DOHH2 (cell line): Measurements from ENCODE around the gene ARHGEF33.

ENCODE experiments used
- H3F3A ChIP-seq: fragments of 200-600 bp; sonication (generic), shearing (Covaris generic); 2 replicates; pipeline ENCODE4 v1.6.0; 2016; ENCODE audit warnings: antibody characterized with exemption, mild to moderate bottlenecking; ENCODE audit not compliant: control insufficient read depth, insufficient read depth
- H3K27ac ChIP-seq: fragments of 200-600 bp; sonication (generic); 2 replicates; pipeline ENCODE4 v1.5.1; 2014; ENCODE audit warnings: low read depth, mild to moderate bottlenecking, low read length, moderate library complexity
- H3K27me3 ChIP-seq: fragments of 200-600 bp; sonication (generic); 2 replicates; pipeline ENCODE4 v1.6.1; 2014; ENCODE audit warnings: mild to moderate bottlenecking, low read length, mixed read lengths; ENCODE audit not compliant: control insufficient read depth
- H3K36me3 ChIP-seq: fragments of 200-600 bp; sonication (generic); 2 replicates; pipeline ENCODE4 v1.6.1; 2014; ENCODE audit warnings: mild to moderate bottlenecking, low read length, moderate library complexity, mixed read lengths; ENCODE audit not compliant: control insufficient read depth
- H3K4me1 ChIP-seq: fragments of 200-600 bp; sonication (generic); 2 replicates; pipeline ENCODE4 v1.6.1; 2014; ENCODE audit warnings: mild to moderate bottlenecking, low read length, mixed read lengths; ENCODE audit not compliant: control insufficient read depth
- H3K4me2 ChIP-seq: fragments of 200-600 bp; sonication (generic); 2 replicates; pipeline ENCODE4 v1.6.0; 2014; ENCODE audit warnings: mild to moderate bottlenecking, low read length, moderate library complexity
- H3K4me3 ChIP-seq: fragments of 200-600 bp; sonication (generic); 2 replicates; pipeline ENCODE4 v1.5.1; 2014; ENCODE audit warnings: mild to moderate bottlenecking, low read length, mixed read lengths
- H3K79me2 ChIP-seq: fragments of 200-600 bp; sonication (generic); 2 replicates; pipeline ENCODE4 v1.6.1; 2014; ENCODE audit warnings: mild to moderate bottlenecking, low read length, mixed read lengths; ENCODE audit not compliant: control insufficient read depth
- H3K9me2 ChIP-seq: fragments of 200-600 bp; sonication (generic); replicated peaks from 2 replicates; pipeline ENCODE4 v1.6.1; 2014; ENCODE audit warnings: mild to moderate bottlenecking, low read length, mixed read lengths; ENCODE audit not compliant: control insufficient read depth
- H3K9me3 ChIP-seq: fragments of 200-600 bp; sonication (generic); 2 replicates; pipeline ENCODE4 v1.6.1; 2014; ENCODE audit warnings: antibody characterized with exemption, low read length, mixed read lengths; ENCODE audit not compliant: control insufficient read depth, insufficient read depth
- H4K20me1 ChIP-seq: fragments of 200-600 bp; sonication (generic); 2 replicates; pipeline ENCODE4 v1.6.0; 2014; ENCODE audit warnings: low read depth, mild to moderate bottlenecking, antibody characterized with exemption, low read length, moderate library complexity; ENCODE audit not compliant: control insufficient read depth, insufficient read depth
- CTCF ChIP-seq: fragments of 200-600 bp; sonication (generic); IDR thresholded peaks from one replicate; pipeline ENCODE4 v1.5.1; 2014; ENCODE audit warnings: antibody characterized with exemption, mild to moderate bottlenecking, low read depth, low read length; ENCODE audit not compliant: poor library complexity, severe bottlenecking
- EZH2phosphoT487 ChIP-seq: fragments of 200-600 bp; sonication (generic); IDR thresholded peaks from 2 replicates; pipeline ENCODE4 v1.6.1; 2017; ENCODE audit warnings: borderline replicate concordance, mild to moderate bottlenecking, antibody characterized with exemption, low read length, moderate library complexity, mixed read lengths

ARHGEF33 gene

DNA sequence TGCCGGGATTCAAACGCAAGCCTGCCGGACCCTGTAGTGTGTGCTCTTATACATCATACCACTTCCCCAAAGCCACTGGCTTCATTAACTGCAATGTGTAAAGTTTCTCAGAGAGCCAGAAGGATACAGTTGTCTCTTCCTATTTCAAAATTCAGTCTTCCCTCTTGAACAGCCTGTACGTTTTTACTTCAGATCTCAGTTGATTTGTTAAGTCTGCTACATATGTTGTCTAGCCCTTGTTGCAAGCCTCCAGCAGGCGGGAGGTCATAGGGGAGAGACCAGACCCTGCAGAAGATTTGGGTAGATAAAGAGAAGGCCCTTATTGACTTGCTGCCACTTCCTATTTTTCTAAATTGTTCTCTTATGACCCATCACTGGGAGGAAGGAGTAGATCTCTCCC is 56.2 kb downstream of the ARHGEF33 start:
- Histone ChIP-seq H3F3A (no peaks in the 10 kb centered on the region), H4K20me1 (no peaks in the 10 kb centered on the region), H3K4me2 (no peak overlapping the region), H3K4me1 (no peaks in the 10 kb centered on the region), H3K36me3 (no peaks in the 10 kb centered on the region), H3K4me3 (no peak overlapping the region), H3K27ac (no peak overlapping the region), H3K9me2 (no peaks in the 10 kb centered on the region), H3K9me3 (no peaks in the 10 kb centered on the region), H3K27me3 (no peaks in the 10 kb centered on the region), H3K79me2 (no peaks in the 10 kb centered on the region)
- TF ChIP-seq EZH2phosphoT487 (no peak), CTCF (no peak)

DNA sequence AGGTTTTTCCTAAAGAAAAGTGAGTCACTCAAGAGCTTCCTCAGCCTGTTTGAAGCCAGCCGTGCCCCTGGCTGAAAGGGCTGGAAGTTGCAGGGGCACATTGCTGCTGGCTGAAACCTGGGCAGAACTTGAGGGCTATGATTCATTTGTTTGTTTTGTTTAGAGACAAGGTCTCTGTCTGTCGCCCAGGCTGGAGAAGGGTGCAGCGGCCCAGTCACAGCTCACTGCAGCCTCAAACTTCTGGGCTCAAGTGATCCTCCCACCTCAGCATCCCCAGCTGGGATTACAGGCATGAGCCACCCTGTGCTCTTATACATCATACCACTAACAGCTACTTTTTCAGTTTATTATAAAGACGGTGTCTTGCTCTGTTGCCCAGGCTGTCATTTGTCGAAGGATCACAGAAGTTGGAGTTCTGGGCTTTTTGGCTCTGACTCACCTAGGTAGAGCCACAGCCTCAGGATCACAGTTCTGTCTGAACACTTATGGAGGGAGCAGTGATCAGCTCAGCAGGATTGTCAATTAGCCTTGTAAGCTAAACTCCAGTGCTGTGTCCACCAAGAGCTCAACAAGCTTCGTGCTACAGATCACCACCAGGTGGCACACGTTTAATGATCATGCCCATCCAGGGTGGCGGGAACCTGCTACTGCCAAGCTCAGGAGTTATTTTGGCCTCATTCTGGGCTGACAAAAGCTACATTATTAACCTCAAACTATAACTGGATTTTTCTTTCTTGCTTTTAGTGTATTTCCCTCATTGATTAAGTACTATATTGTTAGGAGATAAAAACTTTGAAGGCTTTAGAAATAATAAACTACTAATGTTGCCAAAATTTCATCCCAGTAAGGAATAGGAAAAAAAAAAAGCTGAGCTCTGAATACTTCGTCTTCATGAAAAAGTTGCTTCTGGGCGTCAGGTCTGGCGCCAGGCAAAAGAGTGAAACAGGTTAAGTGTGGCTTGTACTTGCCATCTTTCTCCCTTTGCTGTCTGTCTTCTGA is 57.9 kb downstream of the ARHGEF33 start:
- Histone ChIP-seq H3K27ac (no peak overlapping the region), H3K27me3 (no peaks in the 10 kb centered on the region), H3K9me3 (no peaks in the 10 kb centered on the region), H3K79me2 (no peaks in the 10 kb centered on the region), H3K36me3 (no peaks in the 10 kb centered on the region), H3K4me1 (no peaks in the 10 kb centered on the region), H3F3A (no peaks in the 10 kb centered on the region), H3K9me2 (no peaks in the 10 kb centered on the region), H4K20me1 (no peaks in the 10 kb centered on the region), H3K4me2 (no peak overlapping the region), H3K4me3 (no peak overlapping the region)
- peak; percentile 85 for TF ChIP-seq CTCF
- TF ChIP-seq EZH2phosphoT487 = no peak

GRCh38 chr2:38948387-38948882 is 58.8 kb downstream of the ARHGEF33 start:
- TF ChIP-seq CTCF (no peak), EZH2phosphoT487 (no peak)
- Histone ChIP-seq H3K27ac (no peak overlapping the region), H3K9me2 (no peaks in the 10 kb centered on the region), H3K4me2 (no peak overlapping the region), H3K27me3 (peaks cover 4% of the 10 kb centered on the region; the same call in 1 of the 2 replicates), H3K4me3 (no peak overlapping the region), H3K79me2 (no peaks in the 10 kb centered on the region), H3K4me1 (no peaks in the 10 kb centered on the region), H4K20me1 (no peaks in the 10 kb centered on the region), H3K9me3 (no peaks in the 10 kb centered on the region), H3K36me3 (no peaks in the 10 kb centered on the region), H3F3A (no peaks in the 10 kb centered on the region)
